HG02973 (cell line): Measurements from ENCODE around the gene NRG3.

Source experiments
- ATAC-seq: cut with Tn5 transposase; IDR thresholded peaks from one replicate; pipeline ENCODE4 v1.9.1; 2021; ENCODE audit warnings: moderate library complexity; ENCODE audit not compliant: unreplicated experiment

The NRG3 gene

GRCh38 chr10:82075605-82076004 lies 200.6 kb downstream of the NRG3 start:
- ATAC-seq = no peak

GRCh38 chr10:82084496-82084895 lies 209.5 kb downstream of the NRG3 start:
- no peak for ATAC-seq

DNA sequence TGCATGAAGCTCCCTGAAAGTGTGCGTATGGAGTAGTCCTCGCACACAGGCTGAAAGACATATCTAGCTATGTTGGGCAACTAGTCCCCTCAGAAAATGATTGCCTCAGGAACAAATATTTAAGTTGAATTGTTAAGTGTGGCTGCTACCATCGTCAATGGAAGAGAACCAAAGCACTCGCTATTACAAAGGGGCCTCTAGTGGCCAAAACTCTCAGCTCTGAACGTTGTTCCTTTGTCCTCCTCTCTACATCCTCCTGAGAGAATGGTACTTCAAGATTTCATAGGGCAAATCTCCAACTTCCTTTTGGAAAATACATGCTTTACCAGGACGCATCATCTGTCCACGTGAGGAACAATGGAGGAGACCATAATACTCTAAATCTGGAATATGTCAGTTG lies 209.9 kb downstream of the NRG3 start:
- no peak for ATAC-seq

DNA sequence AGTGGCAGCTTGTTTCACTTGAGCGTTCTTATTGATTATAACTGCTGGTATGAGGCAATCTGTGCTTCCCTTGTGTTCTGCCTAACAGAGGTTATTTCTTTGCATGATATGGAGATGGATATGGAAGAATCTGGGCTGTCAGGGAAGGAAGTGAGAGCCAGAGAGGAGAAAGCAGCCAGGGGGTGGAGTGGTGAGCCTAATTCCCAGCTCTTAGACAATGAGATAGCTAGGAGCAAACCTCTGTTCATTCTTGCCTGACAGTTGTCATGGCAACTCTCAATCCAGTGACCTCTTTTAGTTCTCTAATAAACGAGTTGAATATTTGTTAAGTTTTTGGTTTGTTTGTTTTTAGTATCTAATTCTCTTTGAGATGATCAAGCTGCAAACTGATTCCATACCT lies 214.3 kb downstream of the NRG3 start:
- no peak for ATAC-seq

- no peak for ATAC-seq
These were observed 216.4 kb downstream of the NRG3 start for GRCh38 chr10:82091413-82091812.

- ATAC-seq = no peak
These were observed 217.1 kb downstream of the NRG3 start for GRCh38 chr10:82092111-82092510.

- no peak for ATAC-seq
These were observed 249.7 kb downstream of the NRG3 start for GRCh38 chr10:82124713-82125112.

GRCh38 chr10:82128527-82128926 lies 253.5 kb downstream of the NRG3 start:
- ATAC-seq = no peak

GRCh38 chr10:82136103-82136502 lies 261.1 kb downstream of the NRG3 start:
- ATAC-seq = no peak

GRCh38 chr10:82144153-82144552 lies 269.2 kb downstream of the NRG3 start:
- ATAC-seq = no peak

GRCh38 chr10:82148764-82149163 lies 273.8 kb downstream of the NRG3 start:
- ATAC-seq = no peak

DNA sequence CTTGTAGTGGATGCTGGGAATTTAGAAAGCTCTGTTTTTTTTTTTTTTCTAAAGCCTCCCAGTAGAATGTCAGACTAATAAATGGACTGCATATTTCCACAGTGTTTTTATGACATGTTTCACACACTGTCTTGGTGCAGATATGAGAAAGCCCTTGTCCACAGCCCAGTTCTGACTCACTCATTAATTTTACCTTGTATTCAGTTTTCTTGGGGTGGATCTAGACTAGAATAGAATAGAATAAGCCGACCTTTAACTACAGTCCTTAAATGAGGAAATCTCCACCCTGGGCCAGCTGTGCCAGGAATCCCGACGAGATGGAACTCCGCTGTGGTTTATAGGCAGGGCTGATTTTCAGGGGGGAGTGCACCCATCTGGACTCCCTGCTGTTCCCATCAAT lies 274.7 kb downstream of the NRG3 start:
- no peak for ATAC-seq

DNA sequence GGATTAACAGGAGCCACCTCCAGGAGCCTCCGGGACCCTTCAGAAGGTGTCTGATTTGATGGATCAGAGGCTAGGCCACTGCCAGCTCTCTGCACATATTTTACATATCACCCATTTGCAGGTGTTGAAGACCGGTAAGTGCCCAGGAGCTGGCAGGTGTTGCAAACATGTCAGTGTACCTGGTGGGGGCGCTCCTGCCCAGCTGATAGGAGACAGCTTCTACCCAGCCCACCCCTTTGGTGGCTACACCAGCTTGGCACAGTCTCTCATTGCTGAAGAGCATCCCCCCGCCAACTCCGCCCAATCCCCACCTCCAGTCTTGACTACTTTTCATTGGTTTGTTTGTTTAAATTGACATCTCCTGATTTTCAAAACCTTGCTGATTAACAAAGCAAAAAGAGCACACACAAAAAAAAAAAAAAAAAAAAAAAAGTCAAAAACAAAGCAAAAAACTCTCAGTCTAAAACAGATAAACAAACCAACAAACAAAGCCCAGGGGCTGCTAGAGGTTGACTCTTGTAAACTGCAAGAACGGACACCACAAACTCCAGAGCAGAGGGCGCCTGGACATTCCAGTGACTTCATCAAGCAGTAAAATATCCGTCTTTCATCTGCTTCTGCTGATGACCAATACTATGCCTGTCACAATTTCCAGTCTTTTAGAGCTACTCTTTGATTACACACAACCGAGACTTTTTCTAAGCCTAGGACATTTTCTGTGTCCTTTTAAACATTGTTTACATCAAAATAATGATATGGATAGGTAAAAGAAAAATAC lies 275.3 kb downstream of the NRG3 start:
- no peak for ATAC-seq

GRCh38 chr10:82160307-82160706 lies 285.3 kb downstream of the NRG3 start:
- no peak for ATAC-seq

GRCh38 chr10:82161264-82161663 lies 286.3 kb downstream of the NRG3 start:
- ATAC-seq = no peak

- no peak for ATAC-seq
These were observed 287.7 kb downstream of the NRG3 start for GRCh38 chr10:82162549-82163195.

DNA sequence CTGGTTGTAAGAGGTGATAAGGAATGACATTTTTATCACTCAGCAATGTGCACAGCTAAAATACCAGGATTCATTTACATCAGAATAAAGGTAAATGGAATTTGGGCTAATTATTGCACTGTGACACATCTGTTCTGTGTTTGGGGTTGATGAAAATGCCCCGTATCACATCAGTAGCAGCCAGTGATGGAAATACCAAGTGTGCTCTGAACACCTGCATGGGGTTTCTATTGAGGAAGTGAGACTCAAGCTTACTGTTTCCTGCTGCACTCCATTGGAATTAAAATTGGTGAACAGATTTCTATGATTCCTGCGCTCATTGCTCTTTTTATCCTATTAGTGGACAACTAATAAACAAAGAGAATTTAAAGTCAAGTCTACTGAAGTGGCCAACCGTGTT lies 296.9 kb downstream of the NRG3 start:
- no peak for ATAC-seq

DNA sequence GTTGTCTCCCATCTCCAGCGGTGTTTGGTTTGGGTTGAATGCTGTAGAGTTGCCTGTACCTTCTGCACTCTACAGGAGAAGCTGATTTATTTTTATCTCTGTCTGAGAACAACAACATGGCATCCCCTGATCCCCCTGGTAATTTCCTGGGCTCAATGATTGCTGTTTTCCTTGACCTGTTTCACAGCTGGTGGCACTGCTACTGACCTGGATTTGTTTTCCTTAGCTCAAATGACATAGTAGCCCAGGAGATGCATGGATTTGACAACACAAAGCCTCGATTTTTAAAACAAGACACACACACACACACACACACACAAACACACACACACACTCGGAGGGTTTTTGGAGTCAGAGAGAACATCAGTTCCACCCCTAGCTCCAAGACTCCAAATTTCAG lies 301.6 kb downstream of the NRG3 start:
- ATAC-seq = no peak

DNA sequence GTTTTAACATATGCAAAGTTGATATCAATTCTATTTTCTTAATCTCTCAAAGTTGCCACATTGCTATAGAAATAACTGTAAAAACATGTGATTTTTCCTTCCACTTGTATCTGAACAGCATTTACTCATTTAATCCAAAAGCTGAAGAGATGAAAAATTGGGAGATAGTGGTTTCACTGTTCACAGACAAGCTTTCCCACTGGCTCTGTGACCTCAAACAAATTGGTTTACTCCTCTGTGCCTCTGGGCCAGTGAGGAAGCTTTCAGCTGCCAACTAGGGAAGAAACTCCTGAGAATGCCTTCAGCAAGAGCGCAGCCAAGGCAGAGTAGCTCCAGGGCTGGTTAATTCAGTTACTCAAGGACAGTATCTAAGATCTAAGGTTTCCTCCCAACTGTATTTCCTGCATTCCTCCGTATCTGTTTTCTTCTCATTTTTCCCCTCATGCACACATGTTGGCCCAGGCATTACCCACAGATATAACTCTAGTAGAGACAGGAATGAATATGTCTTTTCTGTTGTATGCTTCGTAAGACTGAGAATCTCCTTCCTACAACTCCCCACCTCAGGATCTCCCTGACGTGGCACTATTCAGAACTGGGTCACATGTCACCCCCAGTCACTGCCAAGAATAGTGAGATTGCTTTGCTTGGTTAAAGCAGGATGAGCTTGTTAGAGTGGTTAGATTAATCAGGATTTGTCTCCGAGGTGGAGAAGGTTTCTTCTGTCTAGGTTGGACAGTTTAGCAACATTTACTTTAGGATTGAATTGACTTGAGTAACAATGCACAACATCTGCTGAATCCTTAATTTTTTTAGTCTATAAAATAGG lies 315.7 kb downstream of the NRG3 start:
- no peak for ATAC-seq

DNA sequence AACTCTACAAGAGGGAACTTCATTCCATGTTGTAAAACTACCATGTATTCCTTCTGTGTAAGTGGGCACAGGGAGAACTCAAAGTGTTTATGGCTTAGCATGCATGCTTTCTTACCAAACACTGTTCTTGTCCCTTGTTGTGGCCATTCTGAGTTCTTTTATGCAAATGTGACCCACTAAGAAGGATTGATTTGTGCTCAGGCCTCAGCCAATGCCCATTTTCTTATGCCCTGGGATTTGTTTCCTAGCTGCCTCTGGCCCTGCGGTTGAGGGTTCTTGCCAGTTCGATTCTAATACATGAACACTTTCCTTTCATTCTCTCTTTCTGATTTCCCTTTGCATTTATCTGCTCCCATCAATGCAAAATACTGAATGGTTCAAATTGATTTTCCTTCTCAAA lies 316.7 kb downstream of the NRG3 start:
- ATAC-seq = no peak

GRCh38 chr10:82192665-82193064 lies 317.7 kb downstream of the NRG3 start:
- no peak for ATAC-seq

DNA sequence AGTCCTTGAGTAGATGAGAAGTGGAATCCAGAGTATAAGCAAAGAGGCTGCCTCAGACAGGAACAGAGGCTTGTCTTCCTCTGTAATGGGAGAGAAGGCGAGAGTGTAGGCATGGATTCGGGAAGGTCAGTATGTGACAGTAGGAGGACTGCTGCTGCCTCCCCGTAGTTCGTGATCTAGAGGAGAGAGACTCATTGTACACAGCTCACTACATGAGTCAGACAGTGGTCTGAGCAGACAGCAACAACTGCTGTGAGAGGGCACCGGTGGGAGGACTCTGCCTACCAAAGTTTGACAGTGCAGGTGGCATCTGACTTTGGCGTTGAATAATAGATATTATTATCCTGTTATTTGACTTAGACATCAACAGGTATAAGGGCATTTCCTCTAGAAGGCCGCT lies 319.4 kb downstream of the NRG3 start:
- ATAC-seq = no peak
